Fibroblast of lung (primary cell): Measurements from ENCODE around the gene CLCC1. TPM values are rescaled to one million over a fixed set of nuclear protein-coding genes. Genes with fewer than 3 reads are reported as not detected.

ENCODE experiments used
- DNase-seq, 2 donors: peaks; one replicate each; pipeline versions ENCODE4 v3.0.0 to v3.0.0-alpha.2; 2010; ENCODE audit warnings: low read depth in 2 of 2
- H2AFZ ChIP-seq: 2 replicates; pipeline ENCODE4 v1.5.1; 2012; ENCODE audit warnings: low read length, control low read depth, inconsistent platforms
- H3K27ac ChIP-seq: 2 replicates; pipeline ENCODE4 v1.5.1; 2011; ENCODE audit warnings: low read length, control low read depth; ENCODE audit not compliant: insufficient read depth
- H3K27me3 ChIP-seq: 2 replicates; pipeline ENCODE4 v1.5.1; 2011; ENCODE audit warnings: mild to moderate bottlenecking, low read length; ENCODE audit not compliant: control insufficient read depth, insufficient read depth
- H3K36me3 ChIP-seq: 2 replicates; pipeline ENCODE4 v1.5.1; 2011; ENCODE audit warnings: low read length; ENCODE audit not compliant: control insufficient read depth, insufficient read depth
- H3K4me1 ChIP-seq: 2 replicates; pipeline ENCODE4 v1.5.1; 2011; ENCODE audit warnings: low read length; ENCODE audit not compliant: control insufficient read depth, insufficient read depth; ENCODE audit errors: extremely low read depth
- H3K4me2 ChIP-seq: 2 replicates; pipeline ENCODE4 v1.5.1; 2011; ENCODE audit warnings: low read length, control low read depth; ENCODE audit not compliant: insufficient read depth; ENCODE audit errors: extremely low read depth
- H3K4me3 ChIP-seq, 4 experiments: fragments of 200-600 bp in 1 of 4; sonication (generic) in 1 of 4; replicated peaks in 1 of 4; 2 replicates each; pipeline ENCODE4 v1.5.1; 2011 to 2016; ENCODE audit warnings: low read length in 4 of 4, low read depth in 3 of 4, mild to moderate bottlenecking in 3 of 4, control low read depth in 2 of 4, inconsistent platforms in 1 of 4, mixed read lengths in 1 of 4; ENCODE audit not compliant: insufficient read depth in 1 of 4; ENCODE audit errors: control extremely low read depth in 1 of 4
- H3K79me2 ChIP-seq: 2 replicates; pipeline ENCODE4 v1.5.1; 2012; ENCODE audit warnings: mild to moderate bottlenecking, low read length, inconsistent platforms; ENCODE audit not compliant: control insufficient read depth, insufficient read depth
- H3K9ac ChIP-seq: 2 replicates; pipeline ENCODE4 v1.5.1; 2011; ENCODE audit warnings: mild to moderate bottlenecking, low read length, control low read depth; ENCODE audit not compliant: insufficient read depth
- H3K9me3 ChIP-seq: 2 replicates; pipeline ENCODE4 v1.5.1; 2012; ENCODE audit warnings: low read depth, low read length; ENCODE audit not compliant: control insufficient read depth, insufficient read depth
- H4K20me1 ChIP-seq: 2 replicates; pipeline ENCODE4 v1.5.1; 2011; ENCODE audit warnings: low read length; ENCODE audit not compliant: control insufficient read depth, insufficient read depth; ENCODE audit errors: extremely low read depth
- CTCF ChIP-seq, 2 donors: IDR thresholded peaks in 1 of 2; conservative IDR thresholded peaks in 1 of 2; 1 replicate in 1 of 2; 2 replicates in 1 of 2; pipeline ENCODE4 v1.5.1; 2011 to 2012; ENCODE audit warnings: low read length in 2 of 2, control low read depth in 1 of 2, inconsistent platforms in 1 of 2, low read depth in 1 of 2, mild to moderate bottlenecking in 1 of 2
- EZH2 ChIP-seq: IDR thresholded peaks from 2 replicates; pipeline ENCODE4 v1.5.1; 2012; ENCODE audit warnings: low read length, control low read depth, mild to moderate bottlenecking; ENCODE audit errors: missing control alignments
- polyA plus RNA-seq, 2 donors: library from polyadenylated mRNA; depleted of rRNA in 1 of 2; stranded (reverse) in 1 of 2; unstranded in 1 of 2; fragments of >200 nt; gene quantifications; 2 replicates each; pipeline ENCODE4 v1.2.1, GENCODE V29; 2011 to 2012; ENCODE audit warnings: missing spikeins in 1 of 2
- total RNA-seq: library from RNA; depleted of rRNA; stranded (reverse); fragments of >200 nt; gene quantifications from 2 replicates; pipeline ENCODE4 v1.2.1, GENCODE V29; 2014

CLCC1 gene
- total and polyA plus RNA-seq, 2 donors (not counting 1 experiment from before 2014, with no cell fraction given), result 31.0 to 33.1 TPM

- no peak overlapping the region for H3K4me3 ChIP-seq
- no peak overlapping the region for H3K9ac ChIP-seq
- peaks cover 30% of the 10 kb centered on the region for H3K79me2 ChIP-seq
- H3K27ac ChIP-seq, result no peak overlapping the region
- H4K20me1 ChIP-seq, result no peaks in the 10 kb centered on the region
- DNase-seq, result no peak
- H3K9me3 ChIP-seq, result no peaks in the 10 kb centered on the region
- no peaks in the 10 kb centered on the region for H3K4me1 ChIP-seq
- no peaks in the 10 kb centered on the region for H3K36me3 ChIP-seq
- TF ChIP-seq CTCF (conservative IDR thresholded peaks at IDR 0.05 in 1 of 2, IDR thresholded peaks at IDR 0.05 in 1 of 2; ENCODE audit: low read depth in 1 of 2, low read length in 2 of 2) (no peak), EZH2 (no peak)
- H2AFZ ChIP-seq, result no peak overlapping the region
- no peak overlapping the region for H3K4me2 ChIP-seq
- H3K27me3 ChIP-seq, result no peaks in the 10 kb centered on the region
These were observed 7.4 kb downstream of the CLCC1 start for GRCh38 chr1:108955881-108956280.

GRCh38 chr1:108955111-108955510, 8.2 kb downstream of the CLCC1 start:
- TF ChIP-seq CTCF (conservative IDR thresholded peaks at IDR 0.05 in 1 of 2, IDR thresholded peaks at IDR 0.05 in 1 of 2; ENCODE audit: low read depth in 1 of 2, low read length in 2 of 2) (no peak), EZH2 (no peak)

GRCh38 chr1:108953452-108953851, 9.8 kb downstream of the CLCC1 start:
- Histone ChIP-seq H2AFZ (no peak overlapping the region), H3K9ac (no peak overlapping the region), H3K79me2 (peaks cover 27% of the 10 kb centered on the region), H3K4me1 (no peaks in the 10 kb centered on the region), H3K4me2 (no peak overlapping the region), H3K27ac (no peak overlapping the region), H3K4me3 (no peak overlapping the region), H3K27me3 (no peaks in the 10 kb centered on the region), H3K9me3 (no peaks in the 10 kb centered on the region), H3K36me3 (no peaks in the 10 kb centered on the region), H4K20me1 (no peaks in the 10 kb centered on the region)
- no peak for DNase-seq
- no peak for TF ChIP-seq EZH2

More at GRCh38 chr1:108955111-108955510, 8.2 kb downstream of the CLCC1 start:
- no peak overlapping the region for H3K9ac ChIP-seq
- peaks cover 28% of the 10 kb centered on the region for H3K79me2 ChIP-seq
- no peaks in the 10 kb centered on the region for H4K20me1 ChIP-seq
- no peak overlapping the region for H3K4me2 ChIP-seq
- H3K4me3 ChIP-seq, result no peak overlapping the region
- no peaks in the 10 kb centered on the region for H3K4me1 ChIP-seq
- no peak for DNase-seq
- H3K9me3 ChIP-seq, result no peaks in the 10 kb centered on the region
- no peaks in the 10 kb centered on the region for H3K36me3 ChIP-seq
- no peak overlapping the region for H2AFZ ChIP-seq
- no peaks in the 10 kb centered on the region for H3K27me3 ChIP-seq
- no peak overlapping the region for H3K27ac ChIP-seq
